GM18861 (cell line): ENCODE results near the gene ATP5MC3.

Experiments used
- ATAC-seq: cut with Tn5 transposase; IDR thresholded peaks from one replicate; pipeline ENCODE4 v1.9.1; 2021; ENCODE audit not compliant: unreplicated experiment

The ATP5MC3 gene

DNA sequence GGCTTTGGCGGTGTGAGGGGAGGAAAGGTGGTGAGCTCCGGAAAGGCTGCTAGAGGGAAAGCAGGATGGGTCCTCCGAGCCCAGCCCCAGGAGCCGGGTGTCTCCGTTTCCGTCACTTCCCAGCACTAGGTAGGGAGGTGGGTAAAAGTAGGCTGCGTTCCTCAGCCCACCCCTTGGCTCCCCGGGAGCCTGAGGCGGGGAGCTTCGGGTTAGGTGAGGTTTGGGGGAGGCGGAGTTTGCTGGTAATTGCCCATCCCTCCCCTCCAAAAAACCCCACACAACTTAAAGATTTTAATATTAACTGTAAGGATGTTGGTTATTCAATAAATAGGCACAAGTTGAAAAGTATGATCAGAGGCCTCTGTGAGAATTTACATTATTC is 13.0 kb downstream of the ATP5MC3 start:
- ATAC-seq: peak; percentile 6

DNA sequence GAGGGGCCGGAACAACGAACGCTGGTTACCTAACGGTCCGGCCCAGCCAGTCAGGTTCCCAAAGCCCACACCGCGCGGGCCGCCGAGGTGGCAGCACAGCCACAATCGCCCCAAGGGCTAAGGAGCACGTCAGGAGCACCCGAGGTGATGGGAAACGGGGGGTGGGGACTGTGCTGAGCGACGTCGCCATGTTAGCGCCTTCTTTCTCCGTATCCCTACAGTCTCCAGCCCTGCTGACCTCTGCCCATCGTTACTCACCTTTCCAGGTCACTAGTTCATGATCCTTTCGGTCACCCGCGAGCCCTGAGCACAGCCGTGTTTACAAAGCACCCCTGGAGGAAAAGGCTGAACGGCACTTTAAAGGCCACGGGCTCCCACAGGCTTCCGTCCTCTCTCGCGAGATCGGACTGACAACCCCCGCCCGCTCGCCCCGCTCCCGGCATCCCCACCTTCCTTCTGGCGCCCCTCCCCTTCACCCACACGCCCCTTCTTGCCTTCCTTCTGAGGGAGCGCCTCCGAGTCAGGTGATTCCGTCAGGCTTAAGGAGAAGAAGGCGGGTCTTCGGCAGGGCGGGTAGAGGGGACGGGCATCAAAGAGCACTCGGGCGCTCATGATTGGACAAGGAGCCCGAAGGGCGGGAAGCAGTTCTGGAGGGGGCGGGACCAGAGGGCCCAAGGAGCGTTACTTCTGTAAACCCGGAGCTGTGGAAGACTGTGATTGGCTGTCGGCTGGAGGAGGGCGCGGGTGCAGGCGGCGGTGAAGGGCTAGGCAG is 13.5 kb downstream of the ATP5MC3 start, which contains the start of gene ATF2:
Gene ATF2 (minus strand): TSS at position 412 of the 772 bp plus-strand sequence. CDS start 31,760 bp downstream, outside the sequence.
- peak; percentile 94 for ATAC-seq

DNA sequence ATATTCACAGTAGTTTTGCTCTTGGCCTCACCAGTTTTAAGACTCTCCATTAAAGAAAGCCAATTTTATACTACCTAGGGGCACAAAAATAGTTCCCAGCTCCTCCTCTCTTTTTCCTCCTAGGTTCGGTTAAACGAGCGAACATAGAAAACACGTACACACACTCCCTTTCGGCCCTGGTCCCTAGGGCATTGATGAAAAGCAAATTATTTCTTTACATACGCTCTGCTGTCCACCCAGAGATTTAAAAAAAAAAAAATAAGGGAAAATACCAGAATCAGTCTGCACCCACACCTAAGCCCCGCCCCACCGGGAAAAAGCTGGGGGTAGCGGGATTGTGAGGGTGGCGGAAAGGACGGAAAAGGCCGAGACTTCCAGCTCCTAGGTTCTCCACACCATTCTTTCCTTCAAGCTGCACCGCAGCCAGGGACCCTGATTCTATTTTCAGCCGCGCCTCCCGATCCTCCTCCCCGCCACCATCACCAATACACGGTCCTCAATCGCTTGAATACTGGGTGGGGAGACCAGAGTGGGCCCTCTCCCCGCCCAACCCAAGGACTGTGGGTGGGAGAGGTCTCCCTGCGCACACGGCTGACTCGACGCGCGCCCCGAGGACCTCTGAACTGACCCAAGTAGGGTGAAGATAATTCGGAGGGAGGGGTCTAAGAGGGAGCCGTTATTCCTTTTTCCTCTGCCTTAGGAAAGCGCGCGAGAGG is 14.3 kb downstream of the ATP5MC3 start:
- no peak for ATAC-seq

DNA sequence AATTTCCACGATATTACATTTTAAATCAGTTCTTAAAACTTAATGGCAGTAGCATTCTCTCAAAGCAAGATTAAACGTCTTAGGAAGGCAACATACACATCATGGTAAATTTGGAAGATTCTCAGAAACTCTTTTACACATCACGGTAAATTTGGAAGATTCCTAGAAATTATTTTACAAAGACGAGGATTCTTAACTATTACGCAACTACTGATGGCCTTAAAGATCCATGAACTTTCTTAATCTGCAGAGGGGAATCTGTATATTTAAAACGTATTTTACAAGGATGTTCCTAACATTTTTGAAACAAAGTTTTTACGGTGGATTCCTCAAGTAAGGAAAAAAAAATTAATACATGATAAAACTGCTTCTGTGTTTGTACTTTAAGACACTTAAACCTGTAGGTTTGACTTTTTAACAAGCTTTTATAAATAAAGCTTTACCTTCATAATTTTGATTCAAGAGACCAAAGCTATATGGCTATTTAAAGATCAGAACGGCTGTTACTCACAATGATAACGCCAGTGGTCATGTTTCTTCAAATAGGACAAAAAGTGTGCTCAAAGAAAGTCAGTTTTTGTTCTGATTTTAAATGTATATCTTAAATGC is 15.2 kb downstream of the ATP5MC3 start:
- no peak for ATAC-seq

- no peak for ATAC-seq
These were observed 17.3 kb downstream of the ATP5MC3 start for GRCh38 chr2:175164235-175164634.

GRCh38 chr2:175158894-175159293 is 22.6 kb downstream of the ATP5MC3 start:
- ATAC-seq: no peak

DNA sequence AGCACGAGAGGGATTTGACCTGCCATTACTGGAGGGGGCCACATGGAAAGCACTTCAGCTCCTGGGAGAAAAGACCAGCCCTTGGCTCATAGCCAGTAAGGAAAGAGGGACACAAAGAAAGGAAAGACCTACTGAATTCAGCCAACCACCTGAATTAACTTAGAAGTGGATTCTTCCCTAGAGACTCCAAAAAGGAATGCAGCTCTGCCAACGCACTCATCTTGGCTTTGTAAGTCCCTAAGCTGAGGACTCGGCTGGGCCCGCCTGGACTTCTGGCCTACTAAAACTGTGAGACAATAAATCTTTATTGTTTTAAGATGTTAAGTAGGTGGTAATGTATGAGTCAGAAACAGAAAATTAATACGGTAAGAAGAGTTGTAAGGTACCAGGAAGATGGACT is 25.0 kb downstream of the ATP5MC3 start:
- no peak for ATAC-seq

GRCh38 chr2:175154661-175155082 is 26.8 kb downstream of the ATP5MC3 start:
- ATAC-seq: peak; percentile 80

- peak; percentile 75 for ATAC-seq
These were observed 29.3 kb downstream of the ATP5MC3 start for GRCh38 chr2:175152242-175152641.

- no peak for ATAC-seq
These were observed 29.7 kb downstream of the ATP5MC3 start for GRCh38 chr2:175151791-175152190.

GRCh38 chr2:175147186-175147585 is 34.3 kb downstream of the ATP5MC3 start:
- no peak for ATAC-seq

DNA sequence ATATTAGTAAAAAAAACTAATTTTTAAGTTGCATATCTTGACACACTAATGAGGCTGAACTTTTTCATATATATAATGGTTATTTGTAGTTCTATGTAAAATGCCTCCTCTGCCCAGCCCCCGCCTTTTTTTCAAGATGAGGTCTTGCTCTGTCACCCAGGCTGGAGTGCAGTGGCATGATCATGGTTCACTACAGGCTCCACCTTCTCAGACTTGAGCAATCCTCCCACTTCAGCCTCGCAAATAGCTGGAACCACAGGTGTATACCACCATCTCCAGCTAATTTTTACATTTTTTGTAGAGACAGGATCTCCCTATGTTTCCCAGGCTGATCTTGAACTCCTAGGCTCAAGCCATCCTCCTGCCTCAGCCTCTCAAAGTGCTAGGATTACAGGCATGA is 37.8 kb downstream of the ATP5MC3 start:
- no peak for ATAC-seq

- ATAC-seq: no peak
These were observed 38.3 kb downstream of the ATP5MC3 start for GRCh38 chr2:175143191-175143590.

DNA sequence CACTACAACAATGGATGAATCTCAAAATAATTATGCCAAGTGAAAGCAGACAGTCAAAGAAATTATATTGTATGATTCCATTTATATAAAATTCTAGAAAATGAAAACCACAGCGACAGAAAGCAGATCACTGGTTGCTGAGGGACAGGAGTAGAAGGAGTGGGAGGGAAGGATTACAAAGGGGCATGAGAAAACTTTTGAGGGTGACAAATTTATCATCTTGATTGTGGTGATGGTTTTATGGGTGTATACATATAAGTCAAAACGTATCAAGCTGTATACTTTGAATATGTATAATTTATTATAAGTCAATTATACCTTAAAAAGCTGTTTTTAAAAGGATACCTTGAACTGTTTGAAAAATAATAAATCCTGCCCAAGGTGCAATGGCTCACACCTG is 41.2 kb downstream of the ATP5MC3 start:
- ATAC-seq: no peak

- no peak for ATAC-seq
These were observed 43.7 kb downstream of the ATP5MC3 start for GRCh38 chr2:175137793-175138192.

GRCh38 chr2:175136334-175137215 is 44.9 kb downstream of the ATP5MC3 start:
- peak; percentile 64 for ATAC-seq

DNA sequence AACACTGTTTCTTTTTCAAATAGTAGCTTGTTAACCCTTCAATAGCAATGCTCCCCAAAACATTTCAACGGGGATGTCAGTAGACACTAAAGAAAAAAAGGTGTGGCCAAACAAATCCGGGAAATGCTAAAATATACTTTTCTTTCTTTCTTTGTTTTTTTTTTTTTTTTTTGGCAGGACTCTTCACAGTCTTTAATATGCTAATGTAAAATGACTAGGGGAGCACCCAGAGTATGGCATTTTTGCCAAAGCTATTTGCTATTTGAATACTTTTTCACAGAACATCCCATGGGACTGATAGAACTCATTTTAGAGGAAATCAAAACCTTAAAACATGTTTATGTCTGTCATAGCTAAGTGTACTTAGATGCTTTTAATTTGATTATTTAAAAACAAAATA is 45.6 kb downstream of the ATP5MC3 start:
- ATAC-seq: no peak

GRCh38 chr2:175135177-175135576 is 46.3 kb downstream of the ATP5MC3 start:
- no peak for ATAC-seq

DNA sequence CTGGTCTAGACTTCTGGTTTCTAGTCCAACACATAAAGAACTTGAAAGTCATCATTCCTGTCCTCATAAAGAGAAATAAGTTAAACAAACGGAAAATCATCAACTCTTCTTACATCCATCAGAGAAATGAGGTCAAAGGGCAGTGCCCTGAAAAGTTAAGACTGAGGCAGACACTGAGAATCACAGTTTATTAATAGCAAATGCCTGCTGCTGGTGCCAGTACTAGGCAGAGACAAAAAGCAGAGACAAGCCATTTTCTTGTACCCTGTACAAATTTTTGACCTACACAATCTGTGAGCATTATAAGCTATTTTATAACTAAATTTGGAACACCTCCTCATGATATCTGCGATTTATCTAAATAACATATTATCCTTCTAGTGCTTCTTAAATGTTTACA is 50.3 kb downstream of the ATP5MC3 start:
- ATAC-seq: no peak

DNA sequence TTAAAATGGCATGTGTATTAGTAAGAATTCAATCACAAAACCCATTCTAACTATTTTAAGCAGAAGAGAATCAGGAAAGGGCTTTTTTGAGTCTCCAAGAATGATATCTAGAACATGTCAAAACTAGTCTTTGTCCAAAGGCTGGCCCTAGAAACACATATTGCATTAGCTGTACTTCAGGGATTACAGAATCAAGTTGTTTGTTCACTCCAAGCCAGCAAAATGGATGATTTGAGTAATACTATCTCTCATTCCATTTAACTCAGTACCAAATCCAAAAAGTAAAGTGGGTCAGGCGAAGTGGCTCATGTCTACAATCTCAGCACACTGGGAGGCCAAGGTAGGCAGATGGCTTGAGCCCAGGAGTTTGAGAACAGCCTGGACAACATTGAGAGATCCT is 54.8 kb downstream of the ATP5MC3 start:
- no peak for ATAC-seq
